ENCODE data around the gene TNFRSF19.

Gene TNFRSF19

GRCh38 chr13:23628765-23629565 is 58.8 kb downstream of the TNFRSF19 start:
- no peak for DNase-seq (ENCODE audit: low read depth in 1 of 2, low spot score in 1 of 2)
- H3K4me3 ChIP-seq (replicated peaks; ENCODE audit: insufficient read depth, low read length) = no peak overlapping the region
- TF ChIP-seq POLR2AphosphoS5 (IDR thresholded peaks at IDR 0.05; ENCODE audit: low read depth) = no peak
- no peak for TF ChIP-seq SPI1 (IDR thresholded peaks at IDR 0.05; ENCODE audit: borderline replicate concordance, low read depth)
- TF ChIP-seq CTCF (IDR thresholded peaks at IDR 0.05; ENCODE audit: insufficient read depth, low read length) = no peak
- no peak for TF ChIP-seq REST (IDR thresholded peaks at IDR 0.05; ENCODE audit: insufficient replicate concordance, low read depth)
- no peak for TF ChIP-seq GABPA (IDR thresholded peaks at IDR 0.05; ENCODE audit: low read depth)
- no peaks in the 10 kb centered on the region for H3K27me3 ChIP-seq (ENCODE audit: insufficient read depth, poor library complexity, severe bottlenecking)
- no peak overlapping the region for H3K27ac ChIP-seq (replicated peaks)

GRCh38 chr13:23629566-23630272 is 59.5 kb downstream of the TNFRSF19 start:
- no peak for TF ChIP-seq REST (IDR thresholded peaks at IDR 0.05; ENCODE audit: insufficient replicate concordance, low read depth)
- TF ChIP-seq SPI1 (IDR thresholded peaks at IDR 0.05; ENCODE audit: borderline replicate concordance, low read depth) = no peak
- TF ChIP-seq CTCF (IDR thresholded peaks at IDR 0.05; ENCODE audit: insufficient read depth, low read length) = no peak
- TF ChIP-seq POLR2AphosphoS5 (IDR thresholded peaks at IDR 0.05; ENCODE audit: low read depth) = no peak
- no peak for TF ChIP-seq GABPA (IDR thresholded peaks at IDR 0.05; ENCODE audit: low read depth)
- Histone ChIP-seq H3K4me3 (replicated peaks; ENCODE audit: insufficient read depth, low read length) (no peak overlapping the region), H3K27ac (replicated peaks) (no peak overlapping the region), H3K27me3 (ENCODE audit: insufficient read depth, poor library complexity, severe bottlenecking) (no peaks in the 10 kb centered on the region)
- DNase-seq (ENCODE audit: low read depth in 1 of 2, low spot score in 1 of 2) = no peak

GRCh38 chr13:23630349-23631093 is 60.3 kb downstream of the TNFRSF19 start:
- no peaks in the 10 kb centered on the region for H3K27me3 ChIP-seq (ENCODE audit: insufficient read depth, poor library complexity, severe bottlenecking)
- H3K4me3 ChIP-seq (replicated peaks; ENCODE audit: insufficient read depth, low read length) = no peak overlapping the region
- DNase-seq (ENCODE audit: low read depth in 1 of 2, low spot score in 1 of 2) = no peak
- no peak for TF ChIP-seq POLR2AphosphoS5 (IDR thresholded peaks at IDR 0.05; ENCODE audit: low read depth)
- no peak for TF ChIP-seq CTCF (IDR thresholded peaks at IDR 0.05; ENCODE audit: insufficient read depth, low read length)
- no peak for TF ChIP-seq GABPA (IDR thresholded peaks at IDR 0.05; ENCODE audit: low read depth)
- no peak for TF ChIP-seq REST (IDR thresholded peaks at IDR 0.05; ENCODE audit: insufficient replicate concordance, low read depth)
- TF ChIP-seq SPI1 (IDR thresholded peaks at IDR 0.05; ENCODE audit: borderline replicate concordance, low read depth) = no peak
- no peak overlapping the region for H3K27ac ChIP-seq (replicated peaks)
